ENCODE results near the gene HBEGF.

The HBEGF gene

DNA sequence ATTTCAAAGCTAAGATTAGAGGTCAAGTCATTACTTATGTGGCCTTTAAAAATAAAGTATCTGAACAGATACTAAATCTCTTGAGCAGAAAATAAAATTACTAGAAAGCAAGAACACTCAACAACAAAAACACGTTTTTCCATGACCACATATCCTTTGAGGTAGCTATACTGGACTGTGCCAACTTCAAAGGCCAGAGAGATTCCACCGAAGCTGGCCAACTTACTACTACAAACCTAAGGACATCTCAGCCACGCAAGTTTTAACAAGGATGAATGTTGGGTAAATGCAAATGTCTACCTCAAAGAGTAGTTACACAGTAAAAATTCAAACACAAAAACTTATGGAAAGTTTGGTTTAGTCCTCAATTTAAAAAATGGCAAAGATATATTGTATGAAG lies 62.4 kb downstream of the HBEGF start:
- TF ChIP-seq, protein P1, sequence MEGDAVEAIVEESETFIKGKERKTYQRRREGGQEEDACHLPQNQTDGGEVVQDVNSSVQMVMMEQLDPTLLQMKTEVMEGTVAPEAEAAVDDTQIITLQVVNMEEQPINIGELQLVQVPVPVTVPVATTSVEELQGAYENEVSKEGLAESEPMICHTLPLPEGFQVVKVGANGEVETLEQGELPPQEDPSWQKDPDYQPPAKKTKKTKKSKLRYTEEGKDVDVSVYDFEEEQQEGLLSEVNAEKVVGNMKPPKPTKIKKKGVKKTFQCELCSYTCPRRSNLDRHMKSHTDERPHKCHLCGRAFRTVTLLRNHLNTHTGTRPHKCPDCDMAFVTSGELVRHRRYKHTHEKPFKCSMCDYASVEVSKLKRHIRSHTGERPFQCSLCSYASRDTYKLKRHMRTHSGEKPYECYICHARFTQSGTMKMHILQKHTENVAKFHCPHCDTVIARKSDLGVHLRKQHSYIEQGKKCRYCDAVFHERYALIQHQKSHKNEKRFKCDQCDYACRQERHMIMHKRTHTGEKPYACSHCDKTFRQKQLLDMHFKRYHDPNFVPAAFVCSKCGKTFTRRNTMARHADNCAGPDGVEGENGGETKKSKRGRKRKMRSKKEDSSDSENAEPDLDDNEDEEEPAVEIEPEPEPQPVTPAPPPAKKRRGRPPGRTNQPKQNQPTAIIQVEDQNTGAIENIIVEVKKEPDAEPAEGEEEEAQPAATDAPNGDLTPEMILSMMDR (IDR thresholded peaks at IDR 0.05; ENCODE audit: poor library complexity, severe bottlenecking), result no peak
- Histone ChIP-seq H3K27me3 (ENCODE audit: insufficient read depth, poor library complexity, severe bottlenecking) (peaks cover 3% of the 10 kb centered on the region), H3K9me3 (ENCODE audit: severe bottlenecking) (no peaks in the 10 kb centered on the region), H3K27ac (ENCODE audit: poor library complexity, severe bottlenecking) (no peak overlapping the region), H3K4me1 (ENCODE audit: insufficient read depth, poor library complexity, severe bottlenecking) (peaks cover 3% of the 10 kb centered on the region), H3K4me3 (ENCODE audit: severe bottlenecking) (no peak overlapping the region), H3K36me3 (ENCODE audit: low read depth) (peaks cover 15% of the 10 kb centered on the region)
- no peak for ATAC-seq (ENCODE audit: low read depth)
- no peak for DNase-seq (ENCODE audit: low spot score)
